ENCODE results near the gene DYNC1H1. TPM values are rescaled to one million over a fixed set of nuclear protein-coding genes. Genes with fewer than 3 reads are reported as not detected.
A peak's percentile ranks its signal among the peaks of the same experiment; 100 is the strongest.

Gene DYNC1H1
- total RNA-seq, 1 donor from 2014 or later = 577 TPM

DNA sequence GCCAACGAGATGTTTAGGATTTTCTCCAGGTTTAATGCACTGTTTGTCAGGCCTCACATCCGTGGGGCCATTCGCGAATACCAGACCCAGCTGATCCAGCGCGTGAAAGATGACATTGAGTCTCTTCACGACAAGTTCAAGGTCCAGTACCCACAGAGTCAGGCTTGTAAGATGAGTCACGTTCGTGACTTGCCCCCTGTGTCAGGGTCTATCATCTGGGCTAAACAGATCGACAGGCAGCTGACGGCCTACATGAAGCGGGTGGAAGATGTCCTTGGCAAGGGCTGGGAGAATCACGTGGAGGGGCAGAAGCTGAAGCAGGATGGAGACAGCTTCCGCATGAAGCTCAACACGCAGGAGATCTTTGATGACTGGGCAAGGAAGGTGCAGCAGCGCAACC is 21.6 kb downstream of the DYNC1H1 start:
- no peak for DNase-seq (ENCODE audit: low spot score in 2 of 2)
- Histone ChIP-seq H3K4me1 (no peaks in the 10 kb centered on the region), H3K27ac (no peak overlapping the region), H3K4me3 (no peak overlapping the region), H3K9me3 (no peaks in the 10 kb centered on the region), H3K27me3 (no peaks in the 10 kb centered on the region), H3K36me3 (peaks cover 86 to 92% of the 10 kb centered on the region in 2 donors)
- intact Hi-C loops (cut with DNase I) = no loop called here
- TF ChIP-seq, protein P1, sequence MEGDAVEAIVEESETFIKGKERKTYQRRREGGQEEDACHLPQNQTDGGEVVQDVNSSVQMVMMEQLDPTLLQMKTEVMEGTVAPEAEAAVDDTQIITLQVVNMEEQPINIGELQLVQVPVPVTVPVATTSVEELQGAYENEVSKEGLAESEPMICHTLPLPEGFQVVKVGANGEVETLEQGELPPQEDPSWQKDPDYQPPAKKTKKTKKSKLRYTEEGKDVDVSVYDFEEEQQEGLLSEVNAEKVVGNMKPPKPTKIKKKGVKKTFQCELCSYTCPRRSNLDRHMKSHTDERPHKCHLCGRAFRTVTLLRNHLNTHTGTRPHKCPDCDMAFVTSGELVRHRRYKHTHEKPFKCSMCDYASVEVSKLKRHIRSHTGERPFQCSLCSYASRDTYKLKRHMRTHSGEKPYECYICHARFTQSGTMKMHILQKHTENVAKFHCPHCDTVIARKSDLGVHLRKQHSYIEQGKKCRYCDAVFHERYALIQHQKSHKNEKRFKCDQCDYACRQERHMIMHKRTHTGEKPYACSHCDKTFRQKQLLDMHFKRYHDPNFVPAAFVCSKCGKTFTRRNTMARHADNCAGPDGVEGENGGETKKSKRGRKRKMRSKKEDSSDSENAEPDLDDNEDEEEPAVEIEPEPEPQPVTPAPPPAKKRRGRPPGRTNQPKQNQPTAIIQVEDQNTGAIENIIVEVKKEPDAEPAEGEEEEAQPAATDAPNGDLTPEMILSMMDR (IDR thresholded peaks at IDR 0.05) = no peak

DNA sequence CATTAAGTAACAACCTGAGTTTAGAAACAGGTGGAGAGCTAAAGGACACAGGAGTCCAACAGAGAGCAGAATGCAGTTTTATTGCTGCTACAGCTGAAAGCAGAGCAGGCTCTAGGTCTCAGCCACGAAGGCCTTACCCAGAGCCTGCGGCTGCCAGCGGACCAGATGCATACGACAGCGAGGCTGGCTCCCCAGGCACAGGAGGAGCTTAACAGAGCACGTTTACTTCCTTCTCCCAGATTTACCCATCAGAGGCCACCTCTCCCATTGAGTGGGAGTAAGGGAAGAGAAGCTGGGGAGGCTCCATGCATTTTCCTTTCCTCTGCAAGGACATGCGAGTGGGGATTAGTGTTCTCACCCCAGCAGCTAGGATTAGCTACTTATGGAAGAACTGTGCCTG is 22.6 kb downstream of the DYNC1H1 start:
- intact Hi-C loops (cut with DNase I) = no loop called here
- TF ChIP-seq, protein P1 (IDR thresholded peaks at IDR 0.05) = no peak
- no peaks in the 10 kb centered on the region for H3K4me1 ChIP-seq
- H3K27ac ChIP-seq = no peak overlapping the region
- peaks cover 89 to 92% of the 10 kb centered on the region in 2 donors for H3K36me3 ChIP-seq
- DNase-seq (ENCODE audit: low spot score in 2 of 2) = no peak
- no peaks in the 10 kb centered on the region for H3K9me3 ChIP-seq
- H3K27me3 ChIP-seq = no peaks in the 10 kb centered on the region
- H3K4me3 ChIP-seq = no peak overlapping the region

DNA sequence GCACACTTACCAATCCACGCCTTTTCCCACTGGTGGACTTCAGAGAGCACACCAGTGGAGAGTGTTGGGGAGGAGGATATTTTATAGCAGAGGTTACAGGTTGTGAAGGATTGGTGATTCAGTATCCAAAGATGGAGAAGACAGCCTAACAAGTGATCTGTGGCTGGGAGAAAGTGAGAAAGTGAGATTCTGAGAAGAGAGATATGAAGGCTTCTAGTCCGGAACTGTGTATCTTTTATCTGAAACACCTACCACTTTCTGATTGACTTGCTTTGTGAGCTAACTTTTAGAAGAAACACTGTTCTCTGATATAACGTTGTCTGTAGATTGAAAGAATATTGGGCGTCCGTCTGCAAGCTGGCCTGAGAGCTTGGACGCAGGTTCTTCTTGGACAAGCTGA is 24.0 kb downstream of the DYNC1H1 start:
- no peak for DNase-seq (ENCODE audit: low spot score in 2 of 2)
- H3K9me3 ChIP-seq = no peaks in the 10 kb centered on the region
- H3K27me3 ChIP-seq = no peaks in the 10 kb centered on the region
- H3K4me1 ChIP-seq = no peaks in the 10 kb centered on the region
- TF ChIP-seq, protein P1 (IDR thresholded peaks at IDR 0.05) = no peak
- H3K27ac ChIP-seq = no peak overlapping the region
- peaks cover 90 to 94% of the 10 kb centered on the region in 2 donors for H3K36me3 ChIP-seq
- intact Hi-C loops (cut with DNase I) = no loop called here
- H3K4me3 ChIP-seq = no peak overlapping the region

DNA sequence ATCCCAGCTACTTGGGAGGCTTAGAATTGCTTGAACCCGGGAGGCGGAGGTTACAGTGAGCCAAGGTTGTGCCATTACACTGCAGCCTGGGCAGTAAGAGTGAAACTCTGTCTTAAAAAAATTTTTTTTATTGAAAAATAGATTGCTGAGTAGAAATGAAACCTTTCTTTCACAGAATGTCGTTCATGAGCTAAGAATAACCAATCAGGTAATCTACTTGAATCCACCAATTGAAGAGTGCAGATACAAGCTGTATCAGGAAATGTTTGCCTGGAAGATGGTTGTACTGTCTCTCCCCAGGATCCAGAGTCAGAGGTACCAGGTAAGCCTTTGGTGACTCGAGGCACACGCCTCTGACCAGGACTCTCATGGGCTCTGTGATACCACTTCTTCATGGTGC is 27.0 kb downstream of the DYNC1H1 start:
- no peak for DNase-seq (ENCODE audit: low spot score in 2 of 2)
- intact Hi-C loops (cut with DNase I) = no loop called here
- TF ChIP-seq, protein P1 (IDR thresholded peaks at IDR 0.05) = no peak
- H3K27me3 ChIP-seq = no peaks in the 10 kb centered on the region
- no peaks in the 10 kb centered on the region for H3K4me1 ChIP-seq
- H3K4me3 ChIP-seq = no peak overlapping the region
- no peaks in the 10 kb centered on the region for H3K9me3 ChIP-seq
- peaks cover 98 to 100% of the 10 kb centered on the region in 2 donors for H3K36me3 ChIP-seq
- no peak overlapping the region for H3K27ac ChIP-seq

DNA sequence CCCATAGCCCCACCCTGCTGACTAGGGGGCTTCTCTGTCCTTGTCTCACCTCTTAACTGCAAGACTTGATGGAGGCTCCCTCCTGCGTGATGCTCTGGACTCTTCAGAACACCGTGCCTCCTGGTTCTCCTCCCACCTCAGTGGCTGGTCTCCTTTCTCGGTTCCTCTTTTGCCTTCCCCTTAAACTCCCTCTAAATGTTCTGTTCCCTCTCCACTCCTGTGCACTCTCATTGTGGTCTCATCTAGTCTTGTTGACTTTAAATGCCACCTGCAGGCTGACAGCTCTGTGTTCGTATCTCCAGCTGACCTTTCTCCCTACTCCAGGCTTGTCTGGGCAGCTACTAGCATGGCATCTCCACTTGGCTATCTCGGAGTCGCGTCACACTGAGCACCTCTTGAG is 28.3 kb downstream of the DYNC1H1 start:
- no peaks in the 10 kb centered on the region for H3K9me3 ChIP-seq
- no peaks in the 10 kb centered on the region for H3K4me1 ChIP-seq
- no peak overlapping the region for H3K4me3 ChIP-seq
- H3K27ac ChIP-seq = no peak overlapping the region
- TF ChIP-seq, protein P1 (IDR thresholded peaks at IDR 0.05) = no peak
- no peaks in the 10 kb centered on the region for H3K27me3 ChIP-seq
- intact Hi-C loops (cut with DNase I) = no loop called here
- DNase-seq (ENCODE audit: low spot score in 2 of 2) = peak in 1 of 2 donors; percentile 48
- peaks cover 98 to 100% of the 10 kb centered on the region in 2 donors for H3K36me3 ChIP-seq
